Peyer's patch (tissue), 4 donors: ENCODE measurements around the gene WHRN. TPM values are rescaled to one million over a fixed set of nuclear protein-coding genes. Genes with fewer than 3 reads are reported as not detected.

ENCODE experiments used
- DNase-seq, 3 donors: peaks; one replicate each; pipeline ENCODE4 v3.0.0-alpha.2; 2017 to 2019
- H3K27ac ChIP-seq, 4 donors: fragments of 200-600 bp; sonication (generic); one replicate each; pipeline ENCODE4 v1.5.1; 2016 to 2019
- H3K27me3 ChIP-seq, 2 donors: fragments of 200-600 bp; sonication (generic); one replicate each; pipeline ENCODE4 v1.5.1; 2019
- H3K36me3 ChIP-seq, 3 donors: fragments of 200-600 bp; sonication (generic); one replicate each; pipeline ENCODE4 v1.5.1; 2016 to 2019
- H3K4me1 ChIP-seq, 4 donors: fragments of 200-600 bp; sonication (generic); one replicate each; pipeline ENCODE4 v1.5.1; 2016 to 2019
- H3K4me3 ChIP-seq, 4 donors: fragments of 200-600 bp; sonication (generic); 1 replicate in 3 of 4; 2 replicates in 1 of 4; pipeline ENCODE4 v1.5.1; 2016 to 2019; ENCODE audit warnings: mild to moderate bottlenecking in 1 of 4
- H3K9me3 ChIP-seq, 4 donors: fragments of 200-600 bp; sonication (generic); one replicate each; pipeline ENCODE4 v1.5.1; 2016 to 2019; ENCODE audit warnings: mild to moderate bottlenecking in 1 of 4
- CTCF ChIP-seq, 6 experiments: fragments of 450-650 bp in 4 of 6; fragments of 200-600 bp in 2 of 6; sonication (generic) in 1 of 6; IDR thresholded peaks; one replicate each; pipeline ENCODE4 v1.5.1; 2017 to 2019; ENCODE audit warnings: antibody characterized with exemption in 6 of 6, mild to moderate bottlenecking in 3 of 6, moderate library complexity in 1 of 6
- POLR2A ChIP-seq, 2 donors: fragments of 450-650 bp; IDR thresholded peaks; one replicate each; pipeline ENCODE4 v1.5.1; 2017; ENCODE audit warnings: antibody characterized with exemption in 2 of 2, mild to moderate bottlenecking in 2 of 2, moderate library complexity in 2 of 2
- total RNA-seq, 4 donors: library from RNA; depleted of rRNA; stranded (reverse); fragments of >200 nt; gene quantifications; one replicate each; pipeline ENCODE4 v1.1.0, GENCODE V29; 2016

WHRN gene
- total RNA-seq, 4 donors from 2014 or later = 10.7 to 35.5 (median 15.3) TPM

DNA sequence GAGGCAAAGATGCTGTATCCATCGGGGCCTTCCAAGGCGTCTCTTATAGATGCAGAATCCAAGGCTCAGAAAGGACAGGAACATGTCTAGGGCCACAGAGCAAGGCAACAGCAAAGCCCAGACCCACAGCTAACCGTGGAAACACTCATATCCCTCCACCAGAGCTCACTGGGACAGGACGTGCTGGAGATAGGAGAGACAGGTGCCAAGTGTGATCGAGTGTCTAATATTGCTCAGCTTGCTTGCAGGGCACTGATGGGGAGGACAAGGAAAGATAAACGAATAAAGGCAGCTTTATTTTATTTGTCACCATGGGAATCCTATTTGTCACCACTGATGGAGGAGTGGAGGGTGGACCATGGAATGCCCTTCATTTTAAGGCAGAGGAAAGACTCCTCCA lies 73.5 kb downstream of the WHRN start:
- H3K9me3 ChIP-seq = no peaks in the 10 kb centered on the region
- no peaks in the 10 kb centered on the region for H3K4me1 ChIP-seq
- H3K4me3 ChIP-seq = no peak overlapping the region
- H3K27me3 ChIP-seq = no peaks in the 10 kb centered on the region
- no peak for TF ChIP-seq CTCF (IDR thresholded peaks at IDR 0.05)
- no peak for TF ChIP-seq POLR2A (IDR thresholded peaks at IDR 0.05)
- no peak overlapping the region for H3K27ac ChIP-seq
- no peaks in the 10 kb centered on the region for H3K36me3 ChIP-seq
- DNase-seq = no peak

DNA sequence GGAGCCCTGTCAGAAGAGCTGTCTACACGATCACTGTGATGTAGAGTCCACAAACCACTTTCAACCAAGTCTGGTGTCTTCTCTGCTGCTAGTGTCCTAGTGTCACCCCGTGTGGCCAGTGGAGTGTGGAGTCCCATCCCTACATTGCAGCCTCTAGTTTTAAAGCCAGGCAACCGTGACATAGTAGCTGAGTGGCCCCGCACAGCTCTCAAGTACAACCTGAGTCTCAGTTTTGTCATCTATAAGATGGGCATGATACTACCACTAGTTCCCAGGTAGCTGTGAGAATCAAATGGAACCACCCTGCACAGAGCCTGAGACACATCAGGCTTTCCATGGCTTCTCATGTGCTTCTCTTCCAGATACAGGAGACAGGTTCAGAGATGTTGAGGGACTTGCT lies 74.3 kb downstream of the WHRN start:
- H3K9me3 ChIP-seq = no peaks in the 10 kb centered on the region
- no peaks in the 10 kb centered on the region for H3K36me3 ChIP-seq
- TF ChIP-seq POLR2A (IDR thresholded peaks at IDR 0.05) (no peak), CTCF (IDR thresholded peaks at IDR 0.05) (no peak)
- H3K4me1 ChIP-seq = no peaks in the 10 kb centered on the region
- peak in 1 of 3 donors; percentile 17 for DNase-seq
- no peak overlapping the region for H3K4me3 ChIP-seq
- H3K27me3 ChIP-seq = no peaks in the 10 kb centered on the region
- no peak overlapping the region for H3K27ac ChIP-seq

DNA sequence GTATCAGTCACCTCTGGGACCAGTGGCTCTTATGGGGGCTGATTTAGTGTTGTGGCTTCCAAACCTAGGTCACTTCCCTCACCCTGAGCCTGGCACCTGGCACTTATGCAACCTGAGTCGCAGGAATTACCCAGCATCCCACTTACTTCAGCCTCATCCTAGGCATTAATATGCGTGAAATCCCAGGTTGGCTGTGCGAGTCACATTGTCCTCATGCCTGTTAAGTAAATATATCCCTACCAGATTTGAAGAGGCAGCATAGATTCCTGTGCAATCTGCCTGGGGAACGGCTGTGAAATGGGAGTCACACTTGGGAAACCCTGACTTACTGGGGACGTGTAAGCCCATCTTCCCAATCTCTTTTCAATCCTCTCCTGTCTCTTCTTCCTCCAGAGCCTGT lies 74.8 kb downstream of the WHRN start:
- Histone ChIP-seq H3K27me3 (no peaks in the 10 kb centered on the region), H3K4me1 (no peaks in the 10 kb centered on the region), H3K36me3 (no peaks in the 10 kb centered on the region), H3K9me3 (no peaks in the 10 kb centered on the region), H3K27ac (no peak overlapping the region), H3K4me3 (no peak overlapping the region)
- TF ChIP-seq POLR2A (IDR thresholded peaks at IDR 0.05) (no peak), CTCF (IDR thresholded peaks at IDR 0.05) (no peak)
- peak in 1 of 3 donors; percentile 6 for DNase-seq

GRCh38 chr9:114429488-114429887 lies 75.8 kb downstream of the WHRN start:
- TF ChIP-seq POLR2A (IDR thresholded peaks at IDR 0.05) (no peak), CTCF (IDR thresholded peaks at IDR 0.05) (no peak)
- Histone ChIP-seq H3K27me3 (no peaks in the 10 kb centered on the region), H3K36me3 (no peaks in the 10 kb centered on the region), H3K4me3 (no peak overlapping the region), H3K27ac (no peak overlapping the region), H3K9me3 (no peaks in the 10 kb centered on the region), H3K4me1 (no peaks in the 10 kb centered on the region)
- DNase-seq = peak in 1 of 3 donors; percentile 23

DNA sequence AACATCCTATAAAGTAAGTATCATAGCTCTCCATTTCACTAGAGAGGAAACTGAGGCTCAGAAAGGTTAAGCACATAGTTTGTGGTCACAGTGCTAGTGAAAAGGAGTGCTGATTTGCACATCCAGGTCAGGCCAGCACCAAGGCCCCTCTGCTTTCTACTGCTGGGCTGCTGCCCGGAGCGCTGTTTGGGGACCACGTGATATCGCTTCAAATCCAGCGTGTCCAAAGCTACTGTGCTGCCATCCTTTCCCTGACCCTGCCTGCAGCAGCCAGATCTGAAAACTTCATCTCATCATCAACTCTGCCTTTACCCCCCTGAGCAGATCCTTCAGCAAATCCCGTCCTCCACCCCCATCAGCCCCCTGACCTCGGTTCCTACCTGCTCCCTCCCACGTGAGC lies 76.8 kb downstream of the WHRN start:
- Histone ChIP-seq H3K9me3 (no peaks in the 10 kb centered on the region), H3K36me3 (no peaks in the 10 kb centered on the region), H3K27ac (no peak overlapping the region), H3K4me3 (no peak overlapping the region), H3K4me1 (no peaks in the 10 kb centered on the region), H3K27me3 (no peaks in the 10 kb centered on the region)
- peak in 2 of 3 donors; percentile 5 to 26 for DNase-seq
- TF ChIP-seq POLR2A (IDR thresholded peaks at IDR 0.05) (no peak), CTCF (IDR thresholded peaks at IDR 0.05) (no peak)

DNA sequence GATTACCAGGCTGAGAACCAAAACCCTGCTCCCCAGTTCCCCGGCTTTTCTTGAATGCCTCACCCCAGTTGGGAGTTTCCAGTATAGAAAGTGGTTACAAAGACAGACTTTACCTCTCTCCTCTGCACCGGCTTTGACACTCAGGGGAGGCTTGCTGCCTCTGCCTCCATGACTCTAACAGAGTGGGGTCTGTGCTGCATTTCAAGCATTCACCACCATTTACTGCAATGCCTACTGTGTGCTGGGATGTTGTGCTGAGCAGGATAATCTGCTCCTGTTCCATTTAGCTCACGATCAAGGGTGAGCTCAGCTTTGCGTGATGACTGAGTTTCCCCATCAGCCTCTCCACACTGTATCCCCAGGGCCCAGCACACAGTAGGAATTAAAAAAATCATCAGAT lies 77.6 kb downstream of the WHRN start:
- no peaks in the 10 kb centered on the region for H3K9me3 ChIP-seq
- no peak for TF ChIP-seq CTCF (IDR thresholded peaks at IDR 0.05)
- TF ChIP-seq POLR2A (IDR thresholded peaks at IDR 0.05) = no peak
- no peaks in the 10 kb centered on the region for H3K27me3 ChIP-seq
- DNase-seq = peak in 2 of 3 donors; percentile 11 to 16
- no peak overlapping the region for H3K4me3 ChIP-seq
- no peaks in the 10 kb centered on the region for H3K4me1 ChIP-seq
- H3K36me3 ChIP-seq = no peaks in the 10 kb centered on the region
- H3K27ac ChIP-seq = no peak overlapping the region
